Raji (cell line): ENCODE data around the gene RBM5.

Experiments used
- POLR2A ChIP-seq: IDR thresholded peaks from 2 replicates; pipeline ENCODE4 v1.6.1; 2011; ENCODE audit warnings: low read depth, low read length, control low read depth; ENCODE audit not compliant: insufficient read depth

Gene RBM5

GRCh38 chr3:50127251-50127691 is 38.6 kb downstream of the RBM5 start:
- no peak for TF ChIP-seq POLR2A

GRCh38 chr3:50128001-50128400 is 39.3 kb downstream of the RBM5 start:
- no peak for TF ChIP-seq POLR2A

- no peak for TF ChIP-seq POLR2A
These were observed 41.7 kb downstream of the RBM5 start for GRCh38 chr3:50130436-50130835.

- no peak for TF ChIP-seq POLR2A
These were observed 43.9 kb downstream of the RBM5 start for GRCh38 chr3:50132421-50133282.

- no peak for TF ChIP-seq POLR2A
These were observed 44.5 kb downstream of the RBM5 start for GRCh38 chr3:50133283-50133615.

- TF ChIP-seq POLR2A: no peak
These were observed 45.6 kb downstream of the RBM5 start for GRCh38 chr3:50134367-50134766.

- no peak for TF ChIP-seq POLR2A
These were observed 47.2 kb downstream of the RBM5 start for GRCh38 chr3:50135964-50136363.

GRCh38 chr3:50136714-50137405 is 48.1 kb downstream of the RBM5 start:
- no peak for TF ChIP-seq POLR2A

- TF ChIP-seq POLR2A: no peak
These were observed 48.8 kb downstream of the RBM5 start for GRCh38 chr3:50137531-50137930.

GRCh38 chr3:50138266-50139200 is 49.8 kb downstream of the RBM5 start:
- no peak for TF ChIP-seq POLR2A

GRCh38 chr3:50139308-50139707 is 50.6 kb downstream of the RBM5 start:
- TF ChIP-seq POLR2A: no peak

GRCh38 chr3:50139718-50140423 is 51.2 kb downstream of the RBM5 start:
- no peak for TF ChIP-seq POLR2A

GRCh38 chr3:50140990-50141389 is 52.3 kb downstream of the RBM5 start:
- no peak for TF ChIP-seq POLR2A

- no peak for TF ChIP-seq POLR2A
These were observed 57.7 kb downstream of the RBM5 start for GRCh38 chr3:50146316-50146901.

GRCh38 chr3:50147016-50147415 is 58.3 kb downstream of the RBM5 start:
- no peak for TF ChIP-seq POLR2A

- TF ChIP-seq POLR2A: no peak
These were observed 58.7 kb downstream of the RBM5 start for GRCh38 chr3:50147447-50147846.
